NB4 (cell line): ENCODE results near the gene METTL6.

ENCODE experiments used
- CTCF ChIP-seq: IDR thresholded peaks from one replicate; pipeline ENCODE4 v1.5.1; 2012; ENCODE audit warnings: low read depth, low read length
- MYC ChIP-seq: IDR thresholded peaks from 2 replicates; pipeline ENCODE4 v1.6.1; 2011; ENCODE audit warnings: low read depth, low read length
- POLR2A ChIP-seq: IDR thresholded peaks from 2 replicates; pipeline ENCODE4 v1.6.1; 2011; ENCODE audit warnings: mild to moderate bottlenecking; ENCODE audit not compliant: insufficient read length; ENCODE audit errors: extremely low read depth

- no peak for TF ChIP-seq CTCF
- no peak for TF ChIP-seq POLR2A
- TF ChIP-seq MYC = no peak
Observed at GRCh38 chr3:15467227-15468181, 40.2 kb upstream of the METTL6 start.
